HepG2 (cell line): ENCODE results near the gene OSCP1. TPM values are rescaled to one million over a fixed set of nuclear protein-coding genes. Genes with fewer than 3 reads are reported as not detected.

ENCODE experiments used
- BORCS8-MEF2B ChIP-seq: sonication (generic); formaldehyde crosslinking; IDR thresholded peaks from 2 replicates; pipeline ENCODE4 v1.8.0; 2022; ENCODE audit warnings: mild to moderate bottlenecking, missing genetic modification reagents
- SATB2 ChIP-seq: sonication (generic); formaldehyde crosslinking; IDR thresholded peaks from 2 replicates; pipeline ENCODE4 v1.5.0; 2020; ENCODE audit warnings: missing genetic modification reagents
- SRSF9 ChIP-seq: fragments of 200-400 bp; formaldehyde crosslinking; IDR thresholded peaks from 2 replicates; pipeline ENCODE4 v1.6.1; 2018; ENCODE audit warnings: borderline replicate concordance, mild to moderate bottlenecking, low read depth, low read length; ENCODE audit not compliant: insufficient read depth, poor library complexity, severe bottlenecking
- TCF7 ChIP-seq: sonication (generic); IDR thresholded peaks from 2 replicates; pipeline ENCODE4 v1.6.1; 2016; ENCODE audit warnings: antibody characterized with exemption, low read depth
- ZNF607 ChIP-seq: sonication (generic); formaldehyde crosslinking; IDR thresholded peaks from 2 replicates; pipeline ENCODE4 v1.5.1; 2020; ENCODE audit warnings: missing genetic modification reagents, mild to moderate bottlenecking, borderline replicate concordance
- polyA plus RNA-seq, 8 experiments: library from polyadenylated mRNA; depleted of rRNA in 3 of 8; stranded (reverse) in 7 of 8; unstranded in 1 of 8; fragments of >200 nt; fragmentation: Illumina TruSeq in 4 of 8; extraction: Trizol in 4 of 8; gene quantifications; 2 replicates each; pipeline versions ENCODE4 v1.2.1 to v1.2.3, GENCODE V29; 2011 to 2016; ENCODE audit warnings: low read depth in 4 of 8, missing spikeins in 1 of 8, mixed read lengths in 1 of 8; ENCODE audit not compliant: insufficient read depth in 1 of 8
- total RNA-seq, 5 experiments: library from RNA; depleted of rRNA; stranded (reverse); fragments of >200 nt; fragmentation: Illumina TruSeq; extraction: Trizol; gene quantifications; 2 replicates each; pipeline ENCODE4 v1.2.3, GENCODE V29; 2016; ENCODE audit warnings: low read depth in 1 of 5
- TF ChIP-seq, protein P1 (sequence below), 2 experiments: fragments of 450-650 bp in 1 of 2; sonication (generic) in 1 of 2; formaldehyde crosslinking in 1 of 2; IDR thresholded peaks; 2 replicates each; pipeline versions ENCODE4 v1.6.1 to v1.8.0; 2016 to 2022; ENCODE audit warnings: antibody characterized with exemption in 1 of 2, mild to moderate bottlenecking in 1 of 2, missing genetic modification reagents in 1 of 2
- TF ChIP-seq, protein P2 (sequence below): sonication (generic); formaldehyde crosslinking; IDR thresholded peaks from 2 replicates; pipeline ENCODE4 v1.8.0; 2022; ENCODE audit warnings: missing genetic modification reagents, mild to moderate bottlenecking, moderate library complexity, borderline replicate concordance
- TF ChIP-seq, protein P3 (sequence below): IDR thresholded peaks from 2 replicates; pipeline ENCODE4 v1.6.1; 2016
- TF ChIP-seq, protein P4 (sequence below): IDR thresholded peaks from 2 replicates; pipeline ENCODE4 v1.6.1; 2016; ENCODE audit warnings: low read depth, control low read depth
- TF ChIP-seq, protein P5 (sequence below): sonication (generic); formaldehyde crosslinking; IDR thresholded peaks from 2 replicates; pipeline ENCODE4 v1.8.1; 2022; ENCODE audit warnings: mild to moderate bottlenecking, missing genetic modification reagents

Gene OSCP1
- total and polyA plus RNA-seq, 2 of the 13 experiments (the other 11 are each of a cell fraction or from before 2014, with no cell fraction given) = 0.60 to 0.84 TPM

DNA sequence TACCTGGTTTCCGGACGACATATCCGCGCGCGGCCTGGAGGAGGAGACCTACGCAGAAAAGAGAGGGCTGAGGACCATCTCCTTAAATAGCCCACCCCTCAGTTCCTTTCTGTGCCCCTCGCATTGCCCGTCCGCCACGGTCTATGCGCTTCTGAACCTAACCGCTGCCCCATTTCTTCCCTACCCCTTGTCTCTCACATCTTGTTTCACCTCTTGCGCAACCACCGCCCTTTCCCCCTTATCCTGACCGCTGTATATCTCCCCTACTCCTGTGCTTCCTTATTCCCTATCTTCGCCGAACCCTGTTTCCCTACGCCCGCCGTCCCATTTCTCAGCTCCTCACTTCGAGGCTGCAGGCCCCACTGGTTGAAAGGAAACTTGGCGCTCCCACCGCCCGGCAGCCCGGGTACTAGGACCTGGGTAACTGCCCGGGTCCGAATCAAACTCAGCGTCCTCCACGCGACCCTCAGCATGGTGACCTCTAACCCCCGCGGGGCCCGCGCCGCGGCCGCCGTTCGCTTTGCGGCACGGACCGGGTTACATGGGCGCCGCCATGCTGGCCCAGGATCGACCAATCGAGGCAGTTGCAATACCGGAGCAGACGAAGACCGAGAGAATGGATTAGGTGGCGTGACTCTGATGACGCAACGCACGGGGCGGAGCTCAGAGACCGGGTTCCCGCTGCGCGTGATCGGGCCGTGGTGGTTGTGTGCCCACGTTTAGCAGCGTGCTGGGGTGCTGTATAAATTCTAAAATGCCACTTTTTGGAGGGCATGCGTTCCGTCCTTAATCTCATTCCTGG is 13.8 kb upstream of the OSCP1 start, which contains the start of gene MRPS15 (continued):
- TF ChIP-seq, protein P1, sequence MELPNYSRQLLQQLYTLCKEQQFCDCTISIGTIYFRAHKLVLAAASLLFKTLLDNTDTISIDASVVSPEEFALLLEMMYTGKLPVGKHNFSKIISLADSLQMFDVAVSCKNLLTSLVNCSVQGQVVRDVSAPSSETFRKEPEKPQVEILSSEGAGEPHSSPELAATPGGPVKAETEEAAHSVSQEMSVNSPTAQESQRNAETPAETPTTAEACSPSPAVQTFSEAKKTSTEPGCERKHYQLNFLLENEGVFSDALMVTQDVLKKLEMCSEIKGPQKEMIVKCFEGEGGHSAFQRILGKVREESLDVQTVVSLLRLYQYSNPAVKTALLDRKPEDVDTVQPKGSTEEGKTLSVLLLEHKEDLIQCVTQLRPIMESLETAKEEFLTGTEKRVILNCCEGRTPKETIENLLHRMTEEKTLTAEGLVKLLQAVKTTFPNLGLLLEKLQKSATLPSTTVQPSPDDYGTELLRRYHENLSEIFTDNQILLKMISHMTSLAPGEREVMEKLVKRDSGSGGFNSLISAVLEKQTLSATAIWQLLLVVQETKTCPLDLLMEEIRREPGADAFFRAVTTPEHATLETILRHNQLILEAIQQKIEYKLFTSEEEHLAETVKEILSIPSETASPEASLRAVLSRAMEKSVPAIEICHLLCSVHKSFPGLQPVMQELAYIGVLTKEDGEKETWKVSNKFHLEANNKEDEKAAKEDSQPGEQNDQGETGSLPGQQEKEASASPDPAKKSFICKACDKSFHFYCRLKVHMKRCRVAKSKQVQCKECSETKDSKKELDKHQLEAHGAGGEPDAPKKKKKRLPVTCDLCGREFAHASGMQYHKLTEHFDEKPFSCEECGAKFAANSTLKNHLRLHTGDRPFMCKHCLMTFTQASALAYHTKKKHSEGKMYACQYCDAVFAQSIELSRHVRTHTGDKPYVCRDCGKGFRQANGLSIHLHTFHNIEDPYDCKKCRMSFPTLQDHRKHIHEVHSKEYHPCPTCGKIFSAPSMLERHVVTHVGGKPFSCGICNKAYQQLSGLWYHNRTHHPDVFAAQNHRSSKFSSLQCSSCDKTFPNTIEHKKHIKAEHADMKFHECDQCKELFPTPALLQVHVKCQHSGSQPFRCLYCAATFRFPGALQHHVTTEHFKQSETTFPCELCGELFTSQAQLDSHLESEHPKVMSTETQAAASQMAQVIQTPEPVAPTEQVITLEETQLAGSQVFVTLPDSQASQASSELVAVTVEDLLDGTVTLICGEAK (IDR thresholded peaks at IDR 0.05) = no peak
- TF ChIP-seq, protein P1 (CRISPR knock-in tag; IDR thresholded peaks at IDR 0.05) = peak; percentile 84
- peak; percentile 92 for TF ChIP-seq BORCS8-MEF2B (CRISPR knock-in tag)
- TF ChIP-seq, protein P2, sequence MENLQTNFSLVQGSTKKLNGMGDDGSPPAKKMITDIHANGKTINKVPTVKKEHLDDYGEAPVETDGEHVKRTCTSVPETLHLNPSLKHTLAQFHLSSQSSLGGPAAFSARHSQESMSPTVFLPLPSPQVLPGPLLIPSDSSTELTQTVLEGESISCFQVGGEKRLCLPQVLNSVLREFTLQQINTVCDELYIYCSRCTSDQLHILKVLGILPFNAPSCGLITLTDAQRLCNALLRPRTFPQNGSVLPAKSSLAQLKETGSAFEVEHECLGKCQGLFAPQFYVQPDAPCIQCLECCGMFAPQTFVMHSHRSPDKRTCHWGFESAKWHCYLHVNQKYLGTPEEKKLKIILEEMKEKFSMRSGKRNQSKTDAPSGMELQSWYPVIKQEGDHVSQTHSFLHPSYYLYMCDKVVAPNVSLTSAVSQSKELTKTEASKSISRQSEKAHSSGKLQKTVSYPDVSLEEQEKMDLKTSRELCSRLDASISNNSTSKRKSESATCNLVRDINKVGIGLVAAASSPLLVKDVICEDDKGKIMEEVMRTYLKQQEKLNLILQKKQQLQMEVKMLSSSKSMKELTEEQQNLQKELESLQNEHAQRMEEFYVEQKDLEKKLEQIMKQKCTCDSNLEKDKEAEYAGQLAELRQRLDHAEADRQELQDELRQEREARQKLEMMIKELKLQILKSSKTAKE (CRISPR knock-in tag) = peak; percentile 45; the same call in 1 of the 2 replicates
- TF ChIP-seq, protein P3, sequence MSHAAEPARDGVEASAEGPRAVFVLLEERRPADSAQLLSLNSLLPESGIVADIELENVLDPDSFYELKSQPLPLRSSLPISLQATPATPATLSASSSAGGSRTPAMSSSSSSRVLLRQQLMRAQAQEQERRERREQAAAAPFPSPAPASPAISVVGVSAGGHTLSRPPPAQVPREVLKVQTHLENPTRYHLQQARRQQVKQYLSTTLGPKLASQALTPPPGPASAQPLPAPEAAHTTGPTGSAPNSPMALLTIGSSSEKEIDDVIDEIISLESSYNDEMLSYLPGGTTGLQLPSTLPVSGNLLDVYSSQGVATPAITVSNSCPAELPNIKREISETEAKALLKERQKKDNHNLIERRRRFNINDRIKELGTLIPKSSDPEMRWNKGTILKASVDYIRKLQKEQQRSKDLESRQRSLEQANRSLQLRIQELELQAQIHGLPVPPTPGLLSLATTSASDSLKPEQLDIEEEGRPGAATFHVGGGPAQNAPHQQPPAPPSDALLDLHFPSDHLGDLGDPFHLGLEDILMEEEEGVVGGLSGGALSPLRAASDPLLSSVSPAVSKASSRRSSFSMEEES (CRISPR knock-in tag) = peak; percentile 99
- TF ChIP-seq, protein P4, sequence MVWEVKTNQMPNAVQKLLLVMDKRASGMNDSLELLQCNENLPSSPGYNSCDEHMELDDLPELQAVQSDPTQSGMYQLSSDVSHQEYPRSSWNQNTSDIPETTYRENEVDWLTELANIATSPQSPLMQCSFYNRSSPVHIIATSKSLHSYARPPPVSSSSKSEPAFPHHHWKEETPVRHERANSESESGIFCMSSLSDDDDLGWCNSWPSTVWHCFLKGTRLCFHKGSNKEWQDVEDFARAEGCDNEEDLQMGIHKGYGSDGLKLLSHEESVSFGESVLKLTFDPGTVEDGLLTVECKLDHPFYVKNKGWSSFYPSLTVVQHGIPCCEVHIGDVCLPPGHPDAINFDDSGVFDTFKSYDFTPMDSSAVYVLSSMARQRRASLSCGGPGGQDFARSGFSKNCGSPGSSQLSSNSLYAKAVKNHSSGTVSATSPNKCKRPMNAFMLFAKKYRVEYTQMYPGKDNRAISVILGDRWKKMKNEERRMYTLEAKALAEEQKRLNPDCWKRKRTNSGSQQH (CRISPR knock-in tag) = peak; percentile 90; the same call in 1 of the 2 replicates
- TF ChIP-seq SATB2 (CRISPR knock-in tag) = no peak; the same call in 1 of the 2 replicates
- TF ChIP-seq, protein P5, sequence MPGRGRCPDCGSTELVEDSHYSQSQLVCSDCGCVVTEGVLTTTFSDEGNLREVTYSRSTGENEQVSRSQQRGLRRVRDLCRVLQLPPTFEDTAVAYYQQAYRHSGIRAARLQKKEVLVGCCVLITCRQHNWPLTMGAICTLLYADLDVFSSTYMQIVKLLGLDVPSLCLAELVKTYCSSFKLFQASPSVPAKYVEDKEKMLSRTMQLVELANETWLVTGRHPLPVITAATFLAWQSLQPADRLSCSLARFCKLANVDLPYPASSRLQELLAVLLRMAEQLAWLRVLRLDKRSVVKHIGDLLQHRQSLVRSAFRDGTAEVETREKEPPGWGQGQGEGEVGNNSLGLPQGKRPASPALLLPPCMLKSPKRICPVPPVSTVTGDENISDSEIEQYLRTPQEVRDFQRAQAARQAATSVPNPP = peak; percentile 63; the same call in 1 of the 2 replicates
- TF ChIP-seq SRSF9 = no peak
- TF ChIP-seq ZNF607 (CRISPR knock-in tag) = no peak; the same call in 1 of the 2 replicates
- TF ChIP-seq TCF7 = no peak
